Tibial nerve (tissue), 4 donors: ENCODE measurements around the gene RSAD1.

Source experiments
- EP300 ChIP-seq, 2 donors: sonication (generic); formaldehyde crosslinking; IDR thresholded peaks; one replicate each; pipeline ENCODE4 v1.6.1; 2017; ENCODE audit warnings: antibody characterized with exemption in 2 of 2, mild to moderate bottlenecking in 1 of 2
- POLR2A ChIP-seq, 2 donors: fragments of 450-650 bp; IDR thresholded peaks; one replicate each; pipeline ENCODE4 v1.6.1; 2017; ENCODE audit warnings: antibody characterized with exemption in 2 of 2, mild to moderate bottlenecking in 2 of 2, moderate library complexity in 2 of 2
- TF ChIP-seq, protein P1 (sequence below), 5 experiments: fragments of 200-600 bp in 3 of 5; fragments of 450-650 bp in 2 of 5; sonication (generic) in 3 of 5; IDR thresholded peaks; one replicate each; pipeline ENCODE4 v1.5.1; 2016 to 2019; ENCODE audit warnings: antibody characterized with exemption in 5 of 5, mild to moderate bottlenecking in 3 of 5, moderate library complexity in 2 of 5

DNA sequence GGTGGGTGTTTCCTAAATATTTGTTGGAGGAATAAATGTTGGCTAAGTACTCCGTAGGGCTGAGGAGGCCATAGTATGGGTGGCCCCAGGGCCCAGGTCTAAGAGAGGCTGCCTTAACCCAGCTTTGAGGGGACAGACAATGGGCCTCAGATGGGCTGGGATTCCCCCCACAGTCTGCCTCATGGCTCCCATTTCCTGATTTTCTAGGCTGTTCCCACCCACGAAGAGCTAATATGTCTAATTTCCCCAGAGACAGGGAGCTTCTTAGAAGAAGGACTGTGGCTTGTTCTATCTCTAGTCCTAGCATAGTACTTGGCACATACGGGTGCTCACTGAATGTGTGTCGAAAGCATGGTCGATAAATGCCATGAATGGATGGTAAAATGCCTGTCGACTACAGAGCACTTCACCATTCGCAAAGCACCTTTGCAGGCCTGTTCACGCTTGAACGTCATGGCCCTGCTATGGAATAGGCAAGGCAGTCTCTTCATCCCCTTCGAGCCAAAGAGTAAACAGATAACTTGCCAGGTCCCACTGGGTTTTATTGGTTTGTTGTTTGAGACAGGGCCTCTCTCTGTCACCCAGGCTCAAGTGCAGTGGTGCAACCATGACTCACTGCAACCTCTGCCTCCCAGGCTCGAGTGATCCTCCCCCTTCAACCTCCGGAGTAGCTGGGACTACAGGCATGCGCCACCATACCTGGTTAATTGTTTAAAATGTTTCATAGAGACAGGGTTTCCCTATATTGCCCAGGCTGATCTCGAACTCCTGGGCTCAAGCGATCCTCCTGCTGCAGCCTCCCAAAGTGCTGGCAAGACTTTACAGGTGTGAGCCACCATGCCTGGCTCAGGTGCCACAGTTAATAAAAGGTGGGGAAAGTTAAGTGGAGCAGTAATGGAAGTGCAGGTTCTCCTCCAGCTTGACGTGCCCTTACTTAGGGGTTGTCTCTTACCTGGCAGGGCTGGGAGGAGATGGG lies 19.7 kb upstream of the RSAD1 start:
- TF ChIP-seq, protein P1, sequence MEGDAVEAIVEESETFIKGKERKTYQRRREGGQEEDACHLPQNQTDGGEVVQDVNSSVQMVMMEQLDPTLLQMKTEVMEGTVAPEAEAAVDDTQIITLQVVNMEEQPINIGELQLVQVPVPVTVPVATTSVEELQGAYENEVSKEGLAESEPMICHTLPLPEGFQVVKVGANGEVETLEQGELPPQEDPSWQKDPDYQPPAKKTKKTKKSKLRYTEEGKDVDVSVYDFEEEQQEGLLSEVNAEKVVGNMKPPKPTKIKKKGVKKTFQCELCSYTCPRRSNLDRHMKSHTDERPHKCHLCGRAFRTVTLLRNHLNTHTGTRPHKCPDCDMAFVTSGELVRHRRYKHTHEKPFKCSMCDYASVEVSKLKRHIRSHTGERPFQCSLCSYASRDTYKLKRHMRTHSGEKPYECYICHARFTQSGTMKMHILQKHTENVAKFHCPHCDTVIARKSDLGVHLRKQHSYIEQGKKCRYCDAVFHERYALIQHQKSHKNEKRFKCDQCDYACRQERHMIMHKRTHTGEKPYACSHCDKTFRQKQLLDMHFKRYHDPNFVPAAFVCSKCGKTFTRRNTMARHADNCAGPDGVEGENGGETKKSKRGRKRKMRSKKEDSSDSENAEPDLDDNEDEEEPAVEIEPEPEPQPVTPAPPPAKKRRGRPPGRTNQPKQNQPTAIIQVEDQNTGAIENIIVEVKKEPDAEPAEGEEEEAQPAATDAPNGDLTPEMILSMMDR (IDR thresholded peaks at IDR 0.05), result no peak
- TF ChIP-seq POLR2A (IDR thresholded peaks at IDR 0.05) (no peak), EP300 (IDR thresholded peaks at IDR 0.05) (no peak)
